HCT116 (cell line): Measurements from ENCODE around the gene VGLL2.

Source experiments
- EZH2 ChIP-seq: fragments of 200-600 bp; sonication (generic); IDR thresholded peaks from 2 replicates; pipeline ENCODE4 v1.6.1; 2017; ENCODE audit warnings: antibody characterized with exemption, mixed run types
- SP1 ChIP-seq: IDR thresholded peaks from 2 replicates; pipeline ENCODE4 v1.6.1; 2012; ENCODE audit warnings: low read depth

- TF ChIP-seq EZH2: no peak
- no peak for TF ChIP-seq SP1
These were observed 7.5 kb downstream of the VGLL2 start for GRCh38 chr6:117272891-117273290.
